Liver (tissue), 3 donors: ENCODE results near the gene NUP35.

Experiments used
- ATF3 ChIP-seq: IDR thresholded peaks from 2 replicates; pipeline ENCODE4 v1.6.1; 2016; ENCODE audit warnings: antibody characterized with exemption
- CTCF ChIP-seq: fragments of 150-350 bp; IDR thresholded peaks from 2 replicates; pipeline ENCODE4 v1.5.1; 2017; ENCODE audit warnings: improper control_type of control experiment, low read depth, low read length; ENCODE audit not compliant: missing input control
- EGR1 ChIP-seq, 2 donors: IDR thresholded peaks; 2 replicates each; pipeline ENCODE4 v1.6.1; 2016 to 2018; ENCODE audit warnings: antibody characterized with exemption in 2 of 2, low read depth in 2 of 2
- GABPA ChIP-seq, 2 donors: IDR thresholded peaks in 1 of 2; conservative IDR thresholded peaks in 1 of 2; 2 replicates each; pipeline ENCODE4 v1.6.1; 2016; ENCODE audit warnings: antibody characterized with exemption in 2 of 2, mild to moderate bottlenecking in 1 of 2, moderate library complexity in 1 of 2
- JUND ChIP-seq, 2 donors: IDR thresholded peaks; 2 replicates each; pipeline ENCODE4 v1.6.1; 2016; ENCODE audit warnings: antibody characterized with exemption in 2 of 2
- MAX ChIP-seq: IDR thresholded peaks from 2 replicates; pipeline ENCODE4 v1.6.1; 2016; ENCODE audit warnings: antibody characterized with exemption
- NR2F2 ChIP-seq: IDR thresholded peaks from 2 replicates; pipeline ENCODE4 v1.6.1; 2016; ENCODE audit warnings: antibody characterized with exemption
- RAD21 ChIP-seq, 2 donors: IDR thresholded peaks; 2 replicates each; pipeline ENCODE4 v1.6.1; 2016; ENCODE audit warnings: antibody characterized with exemption in 2 of 2, mild to moderate bottlenecking in 2 of 2
- REST ChIP-seq: IDR thresholded peaks from 2 replicates; pipeline ENCODE4 v1.6.1; 2016; ENCODE audit warnings: antibody characterized with exemption, mild to moderate bottlenecking
- SP1 ChIP-seq: IDR thresholded peaks from 2 replicates; pipeline ENCODE4 v1.6.1; 2018; ENCODE audit warnings: antibody characterized with exemption, mild to moderate bottlenecking
- TAF1 ChIP-seq: conservative IDR thresholded peaks from 2 replicates; pipeline ENCODE4 v1.6.1; 2016; ENCODE audit warnings: antibody characterized with exemption, mild to moderate bottlenecking
- YY1 ChIP-seq: IDR thresholded peaks from 2 replicates; pipeline ENCODE4 v1.6.1; 2016; ENCODE audit warnings: antibody characterized with exemption, mild to moderate bottlenecking
- ZBTB33 ChIP-seq: IDR thresholded peaks from 2 replicates; pipeline ENCODE4 v1.6.1; 2016; ENCODE audit warnings: antibody characterized with exemption
- donor health status: healthy.
- donor health status: healthy.

- TF ChIP-seq CTCF (no peak), TAF1 (no peak), RAD21 (IDR thresholded peaks at IDR 0.05) (no peak), MAX (no peak), JUND (IDR thresholded peaks at IDR 0.05) (no peak), REST (no peak), YY1 (no peak), NR2F2 (no peak), SP1 (no peak), EGR1 (IDR thresholded peaks at IDR 0.05; ENCODE audit: low read depth in 2 of 2) (no peak), ATF3 (no peak), ZBTB33 (no peak), GABPA (IDR thresholded peaks at IDR 0.05 in 1 of 2, conservative IDR thresholded peaks at IDR 0.05 in 1 of 2) (no peak)
Measured at GRCh38 chr2:183164650-183165015, 40.4 kb downstream of the NUP35 start.
